Superior temporal gyrus (tissue), 1 donor: ENCODE data around the gene PANX2.

Experiments
- DNase-seq: peaks from one replicate; pipeline ENCODE4 v3.0.0-alpha.2; 2016; ENCODE audit errors: extremely low spot score

PANX2 gene

GRCh38 chr22:50169774-50170341, 673 bp upstream of the PANX2 start:
- DNase-seq, result no peak

- DNase-seq, result no peak
These were observed 911 bp downstream of the PANX2 start for GRCh38 chr22:50171319-50171964.

GRCh38 chr22:50171965-50172421, 1.5 kb downstream of the PANX2 start:
- DNase-seq, result no peak

GRCh38 chr22:50173311-50173982, 2.9 kb downstream of the PANX2 start:
- no peak for DNase-seq

GRCh38 chr22:50173983-50174355, 3.4 kb downstream of the PANX2 start:
- DNase-seq, result no peak

GRCh38 chr22:50174382-50175190, 4.1 kb downstream of the PANX2 start:
- no peak for DNase-seq

GRCh38 chr22:50175191-50175461, 4.6 kb downstream of the PANX2 start:
- no peak for DNase-seq

- no peak for DNase-seq
These were observed 5.7 kb downstream of the PANX2 start for GRCh38 chr22:50175921-50176849.

GRCh38 chr22:50176850-50177536, 6.5 kb downstream of the PANX2 start:
- DNase-seq, result no peak

- no peak for DNase-seq
These were observed 7.3 kb downstream of the PANX2 start for GRCh38 chr22:50177537-50178470.

- no peak for DNase-seq
These were observed 7.9 kb downstream of the PANX2 start for GRCh38 chr22:50178471-50178864.

- DNase-seq, result no peak
These were observed 8.6 kb downstream of the PANX2 start for GRCh38 chr22:50178871-50179869.

- DNase-seq, result no peak
These were observed 9.6 kb downstream of the PANX2 start for GRCh38 chr22:50179937-50180726.

- DNase-seq, result no peak
These were observed 10.4 kb downstream of the PANX2 start for GRCh38 chr22:50180727-50181521.

- DNase-seq, result no peak
These were observed 11.9 kb downstream of the PANX2 start for GRCh38 chr22:50182176-50183081.
